ENCODE data around the gene CES4A. TPM values are rescaled to one million over a fixed set of nuclear protein-coding genes. Genes with fewer than 3 reads are reported as not detected.

Gene CES4A
- total RNA-seq, 2 experiments from 2014 or later, result 14.9 to 16.0 TPM

GRCh38 chr16:67054901-67055300 is 66.5 kb downstream of the CES4A start:
- no peak for ATAC-seq (ENCODE audit: poor library complexity)
- ChIA-PET POLR2A (interaction anchor here (1.2 to 1.3 kb wide), 2 partner anchors 27 kb away, joined by 3 to 4 read pairs; no protein-coding TSS in a partner anchor), CTCF (interaction anchor here (0.9 to 1.9 kb wide), 4 partner anchors 11 to 466 kb away, joined by 3 to 6 read pairs (median 4); no protein-coding TSS in a partner anchor)
- no peak for DNase-seq
- Mint-ChIP-seq H3K36me3 (ENCODE audit: low read depth) (peaks cover 25% of the 10 kb centered on the region), H3K27me3 (no peaks in the 10 kb centered on the region), H3K4me1 (ENCODE audit: low read depth) (peaks cover 53% of the 10 kb centered on the region), H3K4me3 (no peak overlapping the region), H3K9me3 (no peaks in the 10 kb centered on the region), H3K27ac (peak overlapping the region; percentile 83)
- intact Hi-C loops (cut with DNase I, micrococcal nuclease), result no loop called here
- Histone ChIP-seq H3K27ac (ENCODE audit: low read depth in 1 of 2, low read length in 2 of 2) (no peak overlapping the region), H3K4me3 (ENCODE audit: low read length) (no peak overlapping the region), H3K4me1 (ENCODE audit: insufficient read depth, low read length) (peaks cover 26% of the 10 kb centered on the region), H3K9me3 (ENCODE audit: control insufficient read depth in 1 of 2, insufficient read depth in 1 of 2, low read length in 2 of 2) (no peaks in the 10 kb centered on the region), H3K36me3 (ENCODE audit: insufficient read depth, low read length) (peaks cover 4% of the 10 kb centered on the region), H3K27me3 (ENCODE audit: control insufficient read depth in 1 of 2, insufficient read depth in 2 of 2, low read length in 2 of 2) (no peaks in the 10 kb centered on the region)
- no peak for TF ChIP-seq CTCF (IDR thresholded peaks at IDR 0.05)

- CTCF ChIA-PET, result interaction anchor here (0.6 to 1.9 kb wide), 3 partner anchors 12 to 372 kb away, joined by 3 to 6 read pairs (median 3); no protein-coding TSS in a partner anchor
- no peak overlapping the region for H3K4me3 ChIP-seq (ENCODE audit: low read length)
- DNase-seq (peak in 1 of 14 experiments; percentile 11), ATAC-seq (ENCODE audit: poor library complexity) (no peak)
- H3K9me3 Mint-ChIP-seq, result no peaks in the 10 kb centered on the region
- no peaks in the 10 kb centered on the region for H3K9me3 ChIP-seq (ENCODE audit: control insufficient read depth in 1 of 2, insufficient read depth in 1 of 2, low read length in 2 of 2)
- H3K36me3 ChIP-seq (ENCODE audit: insufficient read depth, low read length), result peaks cover 4% of the 10 kb centered on the region
- H3K4me1 ChIP-seq (ENCODE audit: insufficient read depth, low read length), result peaks cover 26% of the 10 kb centered on the region
- no peaks in the 10 kb centered on the region for H3K27me3 ChIP-seq (ENCODE audit: control insufficient read depth in 1 of 2, insufficient read depth in 2 of 2, low read length in 2 of 2)
- no peak for TF ChIP-seq CTCF (IDR thresholded peaks at IDR 0.05)
- POLR2A ChIA-PET, result interaction anchor here (1.2 kb wide), 1 partner anchor 26 kb away, joined by 3 read pairs; no protein-coding TSS in a partner anchor
- no peaks in the 10 kb centered on the region for H3K27me3 Mint-ChIP-seq
- peaks cover 25% of the 10 kb centered on the region for H3K36me3 Mint-ChIP-seq (ENCODE audit: low read depth)
- H3K27ac Mint-ChIP-seq, result peak overlapping the region; percentile 0
- H3K4me3 Mint-ChIP-seq, result peak overlapping the region; percentile 20
- no peak overlapping the region for H3K27ac ChIP-seq (ENCODE audit: low read depth in 1 of 2, low read length in 2 of 2)
- intact Hi-C loops (cut with DNase I, micrococcal nuclease), result no loop called here
- H3K4me1 Mint-ChIP-seq (ENCODE audit: low read depth), result peaks cover 53% of the 10 kb centered on the region
These were observed 67.5 kb downstream of the CES4A start for GRCh38 chr16:67055712-67056487.

Other genes with a start within 250 kb of the CES4A start
- gene DYNC1LI2, start 237.0 kb upstream of the CES4A start, total RNA-seq, result 10 to 100 TPM; 81.8 to 82.4 TPM
- gene TERB1, start 187.0 kb upstream of the CES4A start, total RNA-seq, result under 1 TPM; 0.11 to 0.22 TPM
- 10 to 100 TPM; 89.1 to 91.2 TPM for gene NAE1, start 157.6 kb upstream of the CES4A start, total RNA-seq
- not detected for gene CA7, start 144.2 kb upstream of the CES4A start, total RNA-seq
- 1 to 10 TPM; 3.3 to 5.9 TPM for gene PDP2, start 108.1 kb upstream of the CES4A start, total RNA-seq
- gene CDH16, start 69.7 kb upstream of the CES4A start, total RNA-seq, result not detected
- under 1 TPM; 0.28 to 0.49 TPM for gene RRAD, start 63.1 kb upstream of the CES4A start, total RNA-seq
- gene CIAO2B, start 54.2 kb upstream of the CES4A start, total RNA-seq, result 10 to 100 TPM; 58.6 to 70.4 TPM
- 10 to 100 TPM; 59.3 to 62.6 TPM for gene CES2, start 53.1 kb upstream of the CES4A start, total RNA-seq
- 1 to 10 TPM; 1.1 to 1.3 TPM for gene CES3, start 27.3 kb upstream of the CES4A start, total RNA-seq
- gene CBFB, start 40.6 kb downstream of the CES4A start, total RNA-seq, result 10 to 100 TPM; 58.8 to 59.6 TPM
- gene PHAF1, start 121.4 kb downstream of the CES4A start, total RNA-seq, result 10 to 100 TPM; 10.6 to 10.8 TPM
- 1 to 10 TPM; 2.0 to 2.5 TPM for gene B3GNT9, start 162.4 kb downstream of the CES4A start, total RNA-seq
- gene TRADD, start 171.3 kb downstream of the CES4A start, total RNA-seq, result 10 to 100 TPM; 32.4 to 34.0 TPM
- gene FBXL8, start 171.4 kb downstream of the CES4A start, total RNA-seq, result 10 to 100 TPM; 11.5 to 11.6 TPM
- 10 to 100 TPM; 19.7 to 26.1 TPM for gene HSF4, start 176.2 kb downstream of the CES4A start, total RNA-seq
- gene NOL3, start 181.9 kb downstream of the CES4A start, total RNA-seq, result 1 to 10 TPM; 1.1 to 1.2 TPM
- 10 to 100 TPM in 1 of 2 experiments, 1 to 10 TPM in 1; 9.7 to 10.6 TPM for gene MATCAP1, start 195.4 kb downstream of the CES4A start, total RNA-seq
- gene EXOC3L1, start 201.5 kb downstream of the CES4A start, total RNA-seq, result not detected
- 10 to 100 TPM; 50.9 to 56.1 TPM for gene E2F4, start 203.6 kb downstream of the CES4A start, total RNA-seq
- 1 to 10 TPM; 1.9 to 2.3 TPM for gene ELMO3, start 210.5 kb downstream of the CES4A start, total RNA-seq
- 10 to 100 TPM; 35.8 to 37.6 TPM for gene TMEM208, start 238.5 kb downstream of the CES4A start, total RNA-seq